Measurements from ENCODE around the gene DNHD1. TPM values are rescaled to one million over a fixed set of nuclear protein-coding genes. Genes with fewer than 3 reads are reported as not detected.

DNHD1 gene
- total RNA-seq, 2 donors from 2014 or later = 22.4 to 38.5 TPM

GRCh38 chr11:6474806-6475500 lies 22.1 kb upstream of the DNHD1 start:
- peak overlapping the region in 1 of 2 donors; percentile 55 for H3K27ac Mint-ChIP-seq
- H3K36me3 Mint-ChIP-seq = no peaks in the 10 kb centered on the region
- DNase-seq (ENCODE audit: low spot score in 2 of 2) (no peak), ATAC-seq (no peak)
- no peaks in the 10 kb centered on the region for H3K9me3 Mint-ChIP-seq

- Mint-ChIP-seq H3K9me3 (no peaks in the 10 kb centered on the region), H3K36me3 (no peaks in the 10 kb centered on the region), H3K27ac (peak overlapping the region in 1 of 2 donors; percentile 55)
- no peak for DNase-seq (ENCODE audit: low spot score in 2 of 2)
- ATAC-seq = no peak
These were observed 21.1 kb upstream of the DNHD1 start for GRCh38 chr11:6475936-6476335.

DNA sequence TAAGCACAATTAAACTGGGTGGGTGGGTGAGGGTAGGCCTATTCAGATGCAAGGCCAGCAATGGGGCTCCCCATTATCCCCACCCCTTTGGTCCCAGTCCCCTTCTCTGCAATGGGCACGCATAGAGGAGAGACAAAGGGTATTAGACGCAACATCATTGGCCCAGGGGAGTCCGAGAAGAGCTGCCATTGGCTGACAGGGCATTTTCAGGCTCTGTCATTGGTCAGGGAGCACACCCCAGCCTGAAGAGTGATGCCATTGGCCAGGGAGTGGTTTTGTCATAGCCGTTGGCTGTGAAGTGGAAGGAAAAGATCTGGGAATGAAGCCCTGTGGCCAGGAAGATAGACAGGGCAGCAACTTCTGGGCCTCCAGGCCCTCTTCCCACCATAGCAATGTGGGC lies 20.5 kb upstream of the DNHD1 start:
- ATAC-seq (no peak), DNase-seq (ENCODE audit: low spot score in 2 of 2) (no peak)
- H3K36me3 Mint-ChIP-seq = peaks cover 0 to 4% of the 10 kb centered on the region in 2 donors
- no peak overlapping the region for H3K27ac Mint-ChIP-seq
- no peaks in the 10 kb centered on the region for H3K9me3 Mint-ChIP-seq

GRCh38 chr11:6480299-6480914 lies 16.7 kb upstream of the DNHD1 start:
- peak overlapping the region; percentile 97 to 99 for H3K27ac Mint-ChIP-seq
- DNase-seq (ENCODE audit: low spot score in 2 of 2) = no peak
- H3K36me3 Mint-ChIP-seq = peaks cover 14 to 24% of the 10 kb centered on the region in 2 donors
- no peak for ATAC-seq
- no peaks in the 10 kb centered on the region for H3K9me3 Mint-ChIP-seq

GRCh38 chr11:6481012-6481923 lies 15.8 kb upstream of the DNHD1 start, which contains the start of the genes ARFIP2 and TIMM10B:
TSS of gene ARFIP2 (minus strand) at chr11:6481331. CDS start at chr11:6480421, 910 bp downstream.
TSS of gene TIMM10B (plus strand) at chr11:6481501. CDS start at chr11:6481517, 16 bp downstream.
- ATAC-seq = peak; percentile 99

DNA sequence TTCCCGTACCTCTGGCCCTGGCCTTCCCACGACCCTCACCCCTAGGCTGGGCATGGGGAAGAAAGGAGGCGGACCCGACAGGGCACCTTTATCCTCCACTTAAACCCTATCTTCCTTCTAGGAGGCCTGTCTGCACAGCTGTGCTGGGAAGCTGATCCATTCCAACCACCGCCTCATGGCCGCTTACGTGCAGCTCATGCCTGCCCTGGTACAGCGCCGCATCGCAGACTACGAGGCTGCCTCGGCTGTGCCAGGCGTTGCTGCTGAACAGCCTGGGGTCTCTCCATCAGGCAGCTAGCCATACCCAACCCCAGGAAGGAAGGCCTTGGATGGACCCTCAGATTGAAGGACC lies 15.2 kb upstream of the DNHD1 start:
- DNase-seq (ENCODE audit: low spot score in 2 of 2) (peak in 1 of 2 donors; percentile 55), ATAC-seq (peak in 1 of 2 donors; percentile 2)
- Mint-ChIP-seq H3K36me3 (peaks cover 14 to 24% of the 10 kb centered on the region in 2 donors), H3K27ac (peak overlapping the region; percentile 97 to 99), H3K9me3 (no peaks in the 10 kb centered on the region)

More at GRCh38 chr11:6481012-6481923, 15.8 kb upstream of the DNHD1 start, which contains the start of the genes ARFIP2 and TIMM10B:
- peak; percentile 94 to 98 for DNase-seq (ENCODE audit: low spot score in 2 of 2)
- Mint-ChIP-seq H3K36me3 (peaks cover 14 to 24% of the 10 kb centered on the region in 2 donors), H3K9me3 (no peaks in the 10 kb centered on the region), H3K27ac (peak within 1 kb of the TSS; percentile 97 to 99)

DNA sequence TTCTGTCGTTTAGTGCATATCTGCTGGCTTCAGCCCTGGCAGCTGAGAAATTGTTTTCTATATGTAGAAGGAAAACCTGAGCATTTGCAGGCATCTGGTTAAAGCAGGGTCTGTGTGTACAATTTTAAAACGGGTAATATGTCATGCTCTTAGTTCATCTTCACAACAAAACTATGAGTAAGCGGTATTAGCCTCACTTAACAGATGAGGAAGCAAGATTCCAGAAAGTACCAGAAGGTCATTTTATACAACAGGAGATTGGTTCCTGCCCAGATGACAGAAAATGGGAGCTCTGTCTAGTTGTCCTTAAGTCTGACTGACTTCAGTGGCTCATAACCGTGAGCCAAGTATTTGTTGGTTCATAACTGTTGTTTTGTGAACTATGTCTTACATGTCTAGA lies 14.6 kb upstream of the DNHD1 start:
- Mint-ChIP-seq H3K9me3 (no peaks in the 10 kb centered on the region), H3K27ac (peak overlapping the region; percentile 97 to 99), H3K36me3 (peaks cover 14 to 24% of the 10 kb centered on the region in 2 donors)
- DNase-seq (ENCODE audit: low spot score in 2 of 2) (no peak), ATAC-seq (no peak)

DNA sequence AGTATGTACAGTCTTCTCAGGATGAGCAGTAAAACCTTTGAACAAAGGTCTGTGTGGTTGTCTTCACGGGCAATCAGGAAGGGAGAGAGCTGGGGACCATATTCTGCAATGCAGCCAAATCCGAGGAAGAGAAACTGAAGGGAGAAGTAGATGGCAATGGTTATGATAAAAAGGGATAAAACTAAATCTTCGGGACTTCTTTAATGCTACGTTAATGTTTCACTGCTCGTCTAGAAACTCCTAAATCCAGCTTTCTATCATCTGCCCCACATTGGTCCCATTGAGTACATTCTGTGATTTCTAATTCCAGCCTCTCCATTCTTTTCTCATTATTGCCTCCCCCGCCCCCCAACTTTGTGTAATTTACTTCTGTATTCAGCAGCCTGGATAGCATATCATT lies 14.1 kb upstream of the DNHD1 start:
- no peak for ATAC-seq
- no peak for DNase-seq (ENCODE audit: low spot score in 2 of 2)
- peak overlapping the region; percentile 97 to 99 for H3K27ac Mint-ChIP-seq
- peaks cover 14 to 24% of the 10 kb centered on the region in 2 donors for H3K36me3 Mint-ChIP-seq
- H3K9me3 Mint-ChIP-seq = no peaks in the 10 kb centered on the region

DNA sequence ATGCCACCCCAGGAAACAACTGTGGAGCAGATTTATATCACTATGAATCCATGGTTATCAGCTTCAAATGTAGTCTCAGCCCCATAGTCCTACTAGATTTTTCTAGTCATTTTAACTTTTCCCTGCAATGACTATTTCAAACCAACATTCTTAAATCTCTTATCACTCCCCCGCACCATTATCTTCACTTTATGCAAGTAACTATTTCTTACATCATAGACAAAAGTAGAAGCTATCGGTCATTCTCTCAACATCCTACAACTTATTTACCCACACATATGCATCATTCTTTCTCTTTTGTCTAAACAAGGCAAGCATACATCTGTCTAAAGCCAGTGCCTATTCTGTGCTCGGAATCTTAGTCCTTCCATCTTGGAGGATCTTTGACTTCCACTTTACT lies 11.4 kb upstream of the DNHD1 start:
- H3K27ac Mint-ChIP-seq = no peak overlapping the region
- H3K36me3 Mint-ChIP-seq = peaks cover 14 to 24% of the 10 kb centered on the region in 2 donors
- DNase-seq (ENCODE audit: low spot score in 2 of 2) (no peak), ATAC-seq (no peak)
- no peaks in the 10 kb centered on the region for H3K9me3 Mint-ChIP-seq

- ATAC-seq = no peak
- no peaks in the 10 kb centered on the region for H3K9me3 Mint-ChIP-seq
- H3K27ac Mint-ChIP-seq = no peak overlapping the region
- peaks cover 14 to 22% of the 10 kb centered on the region in 2 donors for H3K36me3 Mint-ChIP-seq
- DNase-seq (ENCODE audit: low spot score in 2 of 2) = no peak
These were observed 10.8 kb upstream of the DNHD1 start for GRCh38 chr11:6486256-6486655.

DNA sequence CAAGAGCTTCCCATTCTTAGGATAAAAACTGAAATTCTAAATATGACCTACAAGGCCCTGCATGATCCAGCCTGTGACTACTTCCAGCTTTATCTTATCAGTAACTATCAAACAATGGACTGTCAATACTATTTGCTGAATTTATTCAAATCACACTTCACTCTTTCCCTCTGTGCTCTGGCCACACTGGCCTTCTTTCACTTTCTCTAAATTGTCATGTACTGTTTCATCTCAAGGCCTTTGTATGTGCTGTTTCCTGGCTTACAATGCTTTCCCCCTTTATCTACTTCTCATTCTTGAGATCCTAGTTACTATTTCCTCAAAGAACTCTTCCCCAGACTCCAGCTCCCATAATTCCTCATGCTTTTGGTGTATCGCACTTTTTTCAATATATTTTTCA lies 10.1 kb upstream of the DNHD1 start:
- DNase-seq (ENCODE audit: low spot score in 2 of 2) (no peak), ATAC-seq (no peak)
- no peaks in the 10 kb centered on the region for H3K9me3 Mint-ChIP-seq
- no peak overlapping the region for H3K27ac Mint-ChIP-seq
- H3K36me3 Mint-ChIP-seq = peaks cover 14 to 16% of the 10 kb centered on the region in 2 donors

DNA sequence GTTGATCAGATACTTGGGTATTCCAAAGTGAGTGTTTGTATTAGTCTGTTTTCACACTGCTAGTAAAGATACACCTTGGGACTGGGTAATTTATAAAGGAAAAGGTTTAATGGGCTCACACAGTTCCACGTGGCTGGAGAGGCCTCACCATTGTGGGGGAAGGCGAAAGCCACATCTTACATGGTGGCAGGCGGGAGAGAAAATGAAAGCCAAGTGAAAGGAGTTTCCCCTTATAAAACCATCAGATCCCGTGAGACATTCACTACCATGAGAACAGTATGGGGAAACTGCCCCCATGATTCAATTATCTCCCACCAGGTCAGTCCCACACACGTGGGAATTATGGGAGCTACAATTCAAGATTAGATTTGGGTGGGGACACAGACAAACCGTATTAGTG lies 8.7 kb upstream of the DNHD1 start:
- ATAC-seq (no peak), DNase-seq (ENCODE audit: low spot score in 2 of 2) (no peak)
- Mint-ChIP-seq H3K27ac (peak overlapping the region in 1 of 2 donors; percentile 16), H3K9me3 (no peaks in the 10 kb centered on the region), H3K36me3 (peaks cover 3% of the 10 kb centered on the region in 2 donors)

GRCh38 chr11:6488821-6489220 lies 8.3 kb upstream of the DNHD1 start:
- no peaks in the 10 kb centered on the region for H3K9me3 Mint-ChIP-seq
- H3K27ac Mint-ChIP-seq = no peak overlapping the region
- DNase-seq (ENCODE audit: low spot score in 2 of 2) (no peak), ATAC-seq (no peak)
- H3K36me3 Mint-ChIP-seq = no peaks in the 10 kb centered on the region

DNA sequence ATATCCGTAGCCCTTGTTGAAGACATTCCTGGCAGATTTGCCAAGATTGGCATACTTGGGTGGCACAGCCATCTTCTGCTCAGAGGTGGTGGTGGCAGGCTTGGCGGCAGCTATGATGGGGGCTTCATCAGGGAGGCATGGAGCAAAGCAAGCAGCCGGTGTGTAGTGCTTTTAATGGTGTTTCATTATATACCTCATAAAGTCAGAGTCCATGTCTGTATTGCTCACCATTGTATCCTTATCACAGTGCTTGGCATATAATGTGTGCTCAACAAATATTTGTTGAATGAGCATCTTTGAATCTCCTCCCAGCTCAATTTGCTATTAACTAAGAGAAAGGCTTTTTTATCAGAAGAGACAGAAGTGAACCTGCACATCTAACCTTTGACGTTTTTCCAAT lies 7.8 kb upstream of the DNHD1 start:
- ATAC-seq = no peak
- no peak overlapping the region for H3K27ac Mint-ChIP-seq
- no peaks in the 10 kb centered on the region for H3K36me3 Mint-ChIP-seq
- H3K9me3 Mint-ChIP-seq = no peaks in the 10 kb centered on the region
- DNase-seq (ENCODE audit: low spot score in 2 of 2) = no peak

DNA sequence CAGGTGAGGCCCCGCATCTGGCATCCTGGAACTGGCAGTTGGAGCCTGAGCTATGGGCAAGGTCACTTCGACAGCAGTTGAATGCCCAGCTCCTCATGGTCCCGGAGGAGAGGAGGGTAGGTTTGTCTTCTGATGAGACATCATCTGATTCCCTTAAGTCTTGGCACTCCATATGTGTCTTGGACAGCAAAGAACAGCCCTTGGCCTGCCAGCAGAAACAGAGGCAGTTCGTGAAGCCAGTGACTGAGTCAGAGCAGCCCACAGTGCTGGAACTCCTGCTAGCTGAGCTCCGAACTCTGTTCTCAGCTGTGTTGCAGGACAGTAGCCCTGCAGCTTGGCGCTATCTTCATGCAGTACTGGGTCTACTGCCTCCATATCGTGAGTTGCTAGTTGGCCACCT lies 1.0 kb downstream of the DNHD1 start:
- no peak for ATAC-seq
- Mint-ChIP-seq H3K36me3 (no peaks in the 10 kb centered on the region), H3K27ac (no peak overlapping the region)

DNA sequence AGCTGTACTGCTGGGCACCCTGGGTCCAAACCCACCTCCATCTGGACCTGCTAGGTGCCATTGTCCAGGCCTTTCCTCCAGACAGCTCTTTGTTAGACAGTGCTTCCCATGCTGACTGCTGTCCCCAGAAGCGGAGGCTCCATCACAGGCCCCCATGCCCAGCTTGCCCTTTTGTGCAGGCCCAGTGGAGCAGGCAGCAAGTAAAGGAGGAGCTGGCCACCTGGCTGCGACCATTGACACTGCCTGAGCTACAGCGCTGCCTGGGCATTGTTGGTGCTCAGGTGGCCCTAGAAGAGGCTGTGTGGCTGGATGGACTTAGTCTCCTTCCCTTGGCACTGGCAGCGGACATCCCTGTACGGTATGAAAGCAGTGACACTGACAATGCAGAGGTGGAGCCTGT lies 1.5 kb downstream of the DNHD1 start:
- DNase-seq (ENCODE audit: low spot score in 2 of 2) (no peak), ATAC-seq (peak in 1 of 2 donors; percentile 28)
- Mint-ChIP-seq H3K36me3 (no peaks in the 10 kb centered on the region), H3K9me3 (no peaks in the 10 kb centered on the region), H3K27ac (no peak overlapping the region)

More for the DNA sequence above, 1.0 kb downstream of the DNHD1 start:
- no peak for DNase-seq (ENCODE audit: low spot score in 2 of 2)
- H3K9me3 Mint-ChIP-seq = no peaks in the 10 kb centered on the region

DNA sequence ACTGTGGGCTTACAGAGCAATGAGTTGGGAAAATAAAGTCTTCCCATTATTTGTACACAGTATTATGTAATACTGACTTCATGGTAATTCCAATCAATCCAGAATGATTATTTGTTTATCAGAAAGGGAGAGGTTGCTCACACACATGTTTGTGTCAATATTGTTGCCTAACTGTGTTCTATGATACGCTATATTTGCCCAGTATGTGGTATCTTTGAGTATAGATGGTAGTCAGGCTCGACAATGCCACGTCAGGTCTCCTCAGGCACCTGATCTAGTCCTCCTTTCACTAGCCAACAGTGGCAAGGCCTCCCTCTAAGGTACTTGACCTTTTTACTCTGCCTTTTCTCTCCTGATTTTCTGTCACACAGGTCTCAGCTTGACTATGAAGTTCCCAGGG lies 5.3 kb downstream of the DNHD1 start:
- no peaks in the 10 kb centered on the region for H3K36me3 Mint-ChIP-seq
- H3K27ac Mint-ChIP-seq = peak overlapping the region in 1 of 2 donors; percentile 51
- ATAC-seq = no peak

More for the DNA sequence above, 5.3 kb downstream of the DNHD1 start:
- DNase-seq (ENCODE audit: low spot score in 2 of 2) = no peak
- no peaks in the 10 kb centered on the region for H3K9me3 Mint-ChIP-seq

All from activated naive CD4-positive, alpha-beta T cell treated with anti-CD3 and anti-CD28 coated beads, Interleukin-2, amount 50 U/mL, for 72 hours (primary cell).